ENCODE measurements around the gene TRAF3. TPM values are rescaled to one million over a fixed set of nuclear protein-coding genes. Genes with fewer than 3 reads are reported as not detected.

TRAF3 gene
- total RNA-seq, 1 donor from 2014 or later = 25.9 TPM

DNA sequence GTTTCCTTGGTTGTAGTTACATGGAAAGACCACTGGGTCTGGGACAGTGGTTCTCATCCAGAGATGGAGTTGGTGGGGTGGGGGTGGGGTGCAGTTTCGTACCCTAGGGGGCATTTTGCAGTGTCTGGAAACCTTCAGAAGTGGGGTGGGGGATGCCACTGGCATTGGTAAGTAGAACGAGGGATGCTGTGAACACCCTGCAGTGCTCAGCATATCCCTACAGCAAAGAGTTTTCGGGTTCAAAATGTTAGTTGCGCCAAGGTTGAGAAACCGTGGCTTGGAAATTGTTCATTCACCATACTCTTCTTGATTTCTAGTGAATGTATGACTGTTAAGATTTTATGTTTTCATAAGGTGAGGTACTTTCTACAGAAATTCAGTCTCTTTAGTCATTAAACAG lies 28.7 kb downstream of the TRAF3 start:
- Histone ChIP-seq H3K4me1 (ENCODE audit: insufficient read depth, low read length) (peaks cover 13% of the 10 kb centered on the region), H2AFZ (ENCODE audit: low read depth, low read length) (no peak overlapping the region), H3K4me3 (ENCODE audit: insufficient read depth, low read depth, low read length) (no peak overlapping the region), H3K36me3 (ENCODE audit: insufficient read depth, low read length) (no peaks in the 10 kb centered on the region), H3K27ac (ENCODE audit: low read depth, low read length) (no peak overlapping the region), H3K27me3 (ENCODE audit: insufficient read depth, low read length) (no peaks in the 10 kb centered on the region), H4K20me1 (ENCODE audit: insufficient read depth, low read length) (peaks cover 71% of the 10 kb centered on the region), H3K4me2 (ENCODE audit: low read length) (peak overlapping the region; percentile 45), H3K9ac (ENCODE audit: low read length) (no peak overlapping the region), H3K9me3 (ENCODE audit: insufficient read depth, low read depth, low read length) (no peaks in the 10 kb centered on the region), H3K79me2 (ENCODE audit: insufficient read depth, low read length) (peaks cover 55% of the 10 kb centered on the region)
- FAIRE-seq = no peak
- Mint-ChIP-seq H3K4me3 (ENCODE audit: unreplicated experiment) (no peak overlapping the region), H3K36me3 (ENCODE audit: low read depth, unreplicated experiment) (no peaks in the 10 kb centered on the region), H3K9me3 (ENCODE audit: unreplicated experiment) (no peaks in the 10 kb centered on the region), H3K27ac (ENCODE audit: unreplicated experiment) (peak overlapping the region; percentile 3), H3K4me1 (ENCODE audit: low read depth, unreplicated experiment) (peaks cover 33% of the 10 kb centered on the region), H3K27me3 (ENCODE audit: low read depth, unreplicated experiment) (no peaks in the 10 kb centered on the region)
- no peak for DNase-seq (ENCODE audit: low read depth)
- TF ChIP-seq, protein P1, sequence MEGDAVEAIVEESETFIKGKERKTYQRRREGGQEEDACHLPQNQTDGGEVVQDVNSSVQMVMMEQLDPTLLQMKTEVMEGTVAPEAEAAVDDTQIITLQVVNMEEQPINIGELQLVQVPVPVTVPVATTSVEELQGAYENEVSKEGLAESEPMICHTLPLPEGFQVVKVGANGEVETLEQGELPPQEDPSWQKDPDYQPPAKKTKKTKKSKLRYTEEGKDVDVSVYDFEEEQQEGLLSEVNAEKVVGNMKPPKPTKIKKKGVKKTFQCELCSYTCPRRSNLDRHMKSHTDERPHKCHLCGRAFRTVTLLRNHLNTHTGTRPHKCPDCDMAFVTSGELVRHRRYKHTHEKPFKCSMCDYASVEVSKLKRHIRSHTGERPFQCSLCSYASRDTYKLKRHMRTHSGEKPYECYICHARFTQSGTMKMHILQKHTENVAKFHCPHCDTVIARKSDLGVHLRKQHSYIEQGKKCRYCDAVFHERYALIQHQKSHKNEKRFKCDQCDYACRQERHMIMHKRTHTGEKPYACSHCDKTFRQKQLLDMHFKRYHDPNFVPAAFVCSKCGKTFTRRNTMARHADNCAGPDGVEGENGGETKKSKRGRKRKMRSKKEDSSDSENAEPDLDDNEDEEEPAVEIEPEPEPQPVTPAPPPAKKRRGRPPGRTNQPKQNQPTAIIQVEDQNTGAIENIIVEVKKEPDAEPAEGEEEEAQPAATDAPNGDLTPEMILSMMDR (IDR thresholded peaks at IDR 0.05; ENCODE audit: insufficient read depth, low read depth, low read length) = no peak
- TF ChIP-seq EZH2 (IDR thresholded peaks at IDR 0.05; ENCODE audit: insufficient read depth, low read length) = no peak

DNA sequence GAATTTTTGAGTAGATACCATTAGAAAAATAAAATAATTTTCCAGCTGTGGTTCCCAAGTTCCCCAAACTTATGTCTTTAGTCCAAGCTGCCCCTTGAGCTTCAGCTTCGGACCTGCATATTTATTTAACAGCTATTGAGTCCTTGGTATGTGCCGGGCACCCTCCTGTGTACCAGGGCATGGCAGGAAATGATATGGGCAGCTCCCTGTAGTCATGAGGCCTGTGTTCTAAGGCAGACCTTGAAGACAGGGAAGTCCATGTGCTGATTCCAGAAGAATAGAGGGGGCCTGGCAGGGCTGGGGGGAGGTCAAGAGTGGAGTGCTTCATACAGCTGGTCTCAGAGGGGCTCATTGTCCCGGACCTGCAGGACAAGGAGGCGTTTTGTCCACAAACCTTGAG lies 29.2 kb downstream of the TRAF3 start:
- TF ChIP-seq EZH2 (IDR thresholded peaks at IDR 0.05; ENCODE audit: insufficient read depth, low read length) = no peak
- TF ChIP-seq, protein P1 (IDR thresholded peaks at IDR 0.05; ENCODE audit: insufficient read depth, low read depth, low read length) = no peak
- Histone ChIP-seq H3K36me3 (ENCODE audit: insufficient read depth, low read length) (no peaks in the 10 kb centered on the region), H4K20me1 (ENCODE audit: insufficient read depth, low read length) (peaks cover 76% of the 10 kb centered on the region), H3K4me2 (ENCODE audit: low read length) (no peak overlapping the region), H3K27ac (ENCODE audit: low read depth, low read length) (no peak overlapping the region), H3K27me3 (ENCODE audit: insufficient read depth, low read length) (no peaks in the 10 kb centered on the region), H2AFZ (ENCODE audit: low read depth, low read length) (no peak overlapping the region), H3K9ac (ENCODE audit: low read length) (no peak overlapping the region), H3K4me1 (ENCODE audit: insufficient read depth, low read length) (peaks cover 13% of the 10 kb centered on the region), H3K4me3 (ENCODE audit: insufficient read depth, low read depth, low read length) (no peak overlapping the region), H3K79me2 (ENCODE audit: insufficient read depth, low read length) (peaks cover 55% of the 10 kb centered on the region), H3K9me3 (ENCODE audit: insufficient read depth, low read depth, low read length) (no peaks in the 10 kb centered on the region)
- H3K27ac Mint-ChIP-seq (ENCODE audit: unreplicated experiment) = no peak overlapping the region
- no peaks in the 10 kb centered on the region for H3K36me3 Mint-ChIP-seq (ENCODE audit: low read depth, unreplicated experiment)
- FAIRE-seq = no peak
- peaks cover 33% of the 10 kb centered on the region for H3K4me1 Mint-ChIP-seq (ENCODE audit: low read depth, unreplicated experiment)
- H3K27me3 Mint-ChIP-seq (ENCODE audit: low read depth, unreplicated experiment) = no peaks in the 10 kb centered on the region
- DNase-seq (ENCODE audit: low read depth) = no peak
- H3K9me3 Mint-ChIP-seq (ENCODE audit: unreplicated experiment) = no peaks in the 10 kb centered on the region
- H3K4me3 Mint-ChIP-seq (ENCODE audit: unreplicated experiment) = no peak overlapping the region

DNA sequence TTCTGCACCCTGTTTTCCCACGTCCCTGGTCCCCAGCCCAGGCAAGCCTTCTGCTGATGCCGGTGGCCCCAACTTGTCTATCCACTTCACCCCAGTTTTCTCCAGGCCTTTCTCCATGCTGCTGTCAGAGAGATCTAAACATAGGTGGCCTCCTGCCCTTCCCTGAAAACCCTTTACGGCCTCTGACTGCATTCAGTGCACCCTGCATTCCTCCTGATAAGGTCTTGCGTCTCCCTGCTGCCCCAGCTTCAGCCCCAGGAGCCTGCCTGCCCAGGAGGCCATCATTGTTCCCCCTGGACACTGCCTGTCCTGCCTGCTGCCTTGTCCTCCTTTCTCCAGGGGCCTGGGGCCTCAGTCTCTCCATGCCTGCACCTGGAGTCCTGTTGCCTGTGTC lies 29.8 kb downstream of the TRAF3 start:
- Mint-ChIP-seq H3K4me1 (ENCODE audit: low read depth, unreplicated experiment) (peaks cover 33% of the 10 kb centered on the region), H3K4me3 (ENCODE audit: unreplicated experiment) (no peak overlapping the region), H3K36me3 (ENCODE audit: low read depth, unreplicated experiment) (peaks cover 2% of the 10 kb centered on the region), H3K27me3 (ENCODE audit: low read depth, unreplicated experiment) (no peaks in the 10 kb centered on the region), H3K27ac (ENCODE audit: unreplicated experiment) (no peak overlapping the region), H3K9me3 (ENCODE audit: unreplicated experiment) (no peaks in the 10 kb centered on the region)
- H3K36me3 ChIP-seq (ENCODE audit: insufficient read depth, low read length) = no peaks in the 10 kb centered on the region
- H3K4me3 ChIP-seq (ENCODE audit: insufficient read depth, low read depth, low read length) = no peak overlapping the region
- peaks cover 13% of the 10 kb centered on the region for H3K4me1 ChIP-seq (ENCODE audit: insufficient read depth, low read length)
- H3K4me2 ChIP-seq (ENCODE audit: low read length) = no peak overlapping the region
- no peak overlapping the region for H3K27ac ChIP-seq (ENCODE audit: low read depth, low read length)
- H3K9ac ChIP-seq (ENCODE audit: low read length) = no peak overlapping the region
- FAIRE-seq (no peak), DNase-seq (ENCODE audit: low read depth) (no peak)
- TF ChIP-seq EZH2 (IDR thresholded peaks at IDR 0.05; ENCODE audit: insufficient read depth, low read length) = no peak
- TF ChIP-seq, protein P1 (IDR thresholded peaks at IDR 0.05; ENCODE audit: insufficient read depth, low read depth, low read length) = no peak
- H3K79me2 ChIP-seq (ENCODE audit: insufficient read depth, low read length) = peaks cover 60% of the 10 kb centered on the region
- no peaks in the 10 kb centered on the region for H3K9me3 ChIP-seq (ENCODE audit: insufficient read depth, low read depth, low read length)
- no peaks in the 10 kb centered on the region for H3K27me3 ChIP-seq (ENCODE audit: insufficient read depth, low read length)
- no peak overlapping the region for H2AFZ ChIP-seq (ENCODE audit: low read depth, low read length)
- H4K20me1 ChIP-seq (ENCODE audit: insufficient read depth, low read length) = peaks cover 82% of the 10 kb centered on the region

All from astrocyte (in vitro differentiated cells and primary cell).